ENCODE results near the gene LGALS1. TPM values are rescaled to one million over a fixed set of nuclear protein-coding genes. Genes with fewer than 3 reads are reported as not detected.
"Not testable (repeated sequence)": the region's sequence is repeated elsewhere in the genome, so short reads cannot be mapped to it uniquely, and the experiment has no call there.

LGALS1 gene
- total RNA-seq, 2 donors from 2014 or later = 1,470 to 1,957 TPM

- no peak overlapping the region for H3K27ac ChIP-seq
- H3K36me3 ChIP-seq = no peaks in the 10 kb centered on the region
- DNase-seq (ENCODE audit: low spot score) (no peak), ATAC-seq (ENCODE audit: insufficient number of reproducible peaks, low FRiP score, low read depth) (no peak)
- no peak overlapping the region for H3K4me3 ChIP-seq
- H3K4me1 ChIP-seq (ENCODE audit: control insufficient read depth in 1 of 2, low read depth in 2 of 2) = no peaks in the 10 kb centered on the region
- no peaks in the 10 kb centered on the region for H3K27me3 ChIP-seq (replicated peaks; ENCODE audit: insufficient read depth)
- TF ChIP-seq CTCF (IDR thresholded peaks at IDR 0.05) = no peak
- no peaks in the 10 kb centered on the region for H3K9me3 ChIP-seq
Observed at GRCh38 chr22:37647317-37647716, 28.1 kb upstream of the LGALS1 start.

GRCh38 chr22:37647928-37648327 is 27.5 kb upstream of the LGALS1 start:
- no peaks in the 10 kb centered on the region for H3K4me1 ChIP-seq (ENCODE audit: control insufficient read depth in 1 of 2, low read depth in 2 of 2)
- no peak for ATAC-seq (ENCODE audit: insufficient number of reproducible peaks, low FRiP score, low read depth)

GRCh38 chr22:37650463-37651136 is 24.8 kb upstream of the LGALS1 start:
- Histone ChIP-seq H3K27ac (no peak overlapping the region), H3K4me1 (ENCODE audit: control insufficient read depth in 1 of 2, low read depth in 2 of 2) (no peaks in the 10 kb centered on the region), H3K9me3 (no peaks in the 10 kb centered on the region), H3K27me3 (replicated peaks; ENCODE audit: insufficient read depth) (no peaks in the 10 kb centered on the region), H3K36me3 (no peaks in the 10 kb centered on the region), H3K4me3 (no peak overlapping the region)
- no peak for DNase-seq (ENCODE audit: low spot score)
- ATAC-seq (ENCODE audit: insufficient number of reproducible peaks, low FRiP score, low read depth) = no peak
- TF ChIP-seq CTCF (IDR thresholded peaks at IDR 0.05) = no peak

More at GRCh38 chr22:37647928-37648327, 27.5 kb upstream of the LGALS1 start:
- no peak for DNase-seq (ENCODE audit: low spot score)
- TF ChIP-seq CTCF (IDR thresholded peaks at IDR 0.05) = no peak
- Histone ChIP-seq H3K9me3 (no peaks in the 10 kb centered on the region), H3K27ac (no peak overlapping the region), H3K36me3 (no peaks in the 10 kb centered on the region), H3K4me3 (no peak overlapping the region), H3K27me3 (replicated peaks; ENCODE audit: insufficient read depth) (no peaks in the 10 kb centered on the region)

- no peak overlapping the region for H3K27ac ChIP-seq
- ATAC-seq (ENCODE audit: insufficient number of reproducible peaks, low FRiP score, low read depth) = no peak
- H3K9me3 ChIP-seq = no peaks in the 10 kb centered on the region
- no peaks in the 10 kb centered on the region for H3K27me3 ChIP-seq (replicated peaks; ENCODE audit: insufficient read depth)
- H3K4me3 ChIP-seq = no peak overlapping the region
- no peaks in the 10 kb centered on the region for H3K36me3 ChIP-seq
- TF ChIP-seq CTCF (IDR thresholded peaks at IDR 0.05) = no peak
- peaks cover 6 to 14% of the 10 kb centered on the region in 2 donors for H3K4me1 ChIP-seq (ENCODE audit: control insufficient read depth in 1 of 2, low read depth in 2 of 2)
- no peak for DNase-seq (ENCODE audit: low spot score)
Observed at GRCh38 chr22:37654563-37655251, 20.7 kb upstream of the LGALS1 start.

- Histone ChIP-seq H3K4me3 (no peak overlapping the region), H3K9me3 (no peaks in the 10 kb centered on the region), H3K27me3 (replicated peaks; ENCODE audit: insufficient read depth) (no peaks in the 10 kb centered on the region), H3K27ac (no peak overlapping the region), H3K36me3 (no peaks in the 10 kb centered on the region), H3K4me1 (ENCODE audit: control insufficient read depth in 1 of 2, low read depth in 2 of 2) (peaks cover 7 to 19% of the 10 kb centered on the region in 2 donors)
- ATAC-seq (ENCODE audit: insufficient number of reproducible peaks, low FRiP score, low read depth) (no peak), DNase-seq (ENCODE audit: low spot score) (no peak)
- no peak for TF ChIP-seq CTCF (IDR thresholded peaks at IDR 0.05)
Observed at GRCh38 chr22:37655252-37655563, 20.2 kb upstream of the LGALS1 start.

GRCh38 chr22:37656583-37656982 is 18.9 kb upstream of the LGALS1 start:
- H3K4me3 ChIP-seq; H3K27ac ChIP-seq; ATAC-seq (ENCODE audit: insufficient number of reproducible peaks, low FRiP score, low read depth); H3K36me3 ChIP-seq; H3K27me3 ChIP-seq (replicated peaks; ENCODE audit: insufficient read depth); DNase-seq (ENCODE audit: low spot score); H3K9me3 ChIP-seq: not testable (repeated sequence)
- H3K4me1 ChIP-seq (ENCODE audit: control insufficient read depth in 1 of 2, low read depth in 2 of 2) = peaks cover 11 to 33% of the 10 kb centered on the region in 2 donors

All from thoracic aorta (tissue), 2 donors.